OCI-LY1 (cell line): Measurements from ENCODE around the gene TMEM38A.

ENCODE experiments used
- EZH2 ChIP-seq: fragments of 200-600 bp; sonication (generic), shearing (Covaris generic); IDR thresholded peaks from 2 replicates; pipeline ENCODE4 v1.8.0; 2017; ENCODE audit warnings: borderline replicate concordance, mixed run types, mild to moderate bottlenecking, antibody characterized with exemption, low read length, moderate library complexity, mixed read lengths
- TF ChIP-seq, protein P1 (sequence below): fragments of 200-600 bp; sonication (generic), shearing (Covaris generic); IDR thresholded peaks from 2 replicates; pipeline ENCODE4 v1.5.1; 2017; ENCODE audit warnings: mild to moderate bottlenecking, antibody characterized with exemption, low read length, moderate library complexity, mixed read lengths

DNA sequence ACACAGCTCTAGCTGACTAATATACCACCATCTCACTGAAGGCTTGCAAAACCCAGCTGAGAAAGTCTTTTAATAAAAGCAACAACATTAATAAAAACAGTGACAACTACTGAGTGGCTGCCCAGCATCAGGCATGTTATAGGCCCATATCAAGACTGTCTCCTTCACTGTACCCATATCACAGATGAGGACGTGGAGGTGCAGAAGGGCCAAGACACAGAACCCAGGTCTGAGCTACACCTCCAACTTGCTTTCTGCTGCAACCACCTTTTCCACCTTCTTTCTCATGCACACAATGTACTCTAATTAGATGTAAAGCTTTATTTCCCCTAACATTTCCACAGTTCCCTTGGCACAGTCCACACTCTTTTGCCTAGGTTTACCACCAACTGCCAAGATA is 22.3 kb upstream of the TMEM38A start:
- TF ChIP-seq, protein P1, sequence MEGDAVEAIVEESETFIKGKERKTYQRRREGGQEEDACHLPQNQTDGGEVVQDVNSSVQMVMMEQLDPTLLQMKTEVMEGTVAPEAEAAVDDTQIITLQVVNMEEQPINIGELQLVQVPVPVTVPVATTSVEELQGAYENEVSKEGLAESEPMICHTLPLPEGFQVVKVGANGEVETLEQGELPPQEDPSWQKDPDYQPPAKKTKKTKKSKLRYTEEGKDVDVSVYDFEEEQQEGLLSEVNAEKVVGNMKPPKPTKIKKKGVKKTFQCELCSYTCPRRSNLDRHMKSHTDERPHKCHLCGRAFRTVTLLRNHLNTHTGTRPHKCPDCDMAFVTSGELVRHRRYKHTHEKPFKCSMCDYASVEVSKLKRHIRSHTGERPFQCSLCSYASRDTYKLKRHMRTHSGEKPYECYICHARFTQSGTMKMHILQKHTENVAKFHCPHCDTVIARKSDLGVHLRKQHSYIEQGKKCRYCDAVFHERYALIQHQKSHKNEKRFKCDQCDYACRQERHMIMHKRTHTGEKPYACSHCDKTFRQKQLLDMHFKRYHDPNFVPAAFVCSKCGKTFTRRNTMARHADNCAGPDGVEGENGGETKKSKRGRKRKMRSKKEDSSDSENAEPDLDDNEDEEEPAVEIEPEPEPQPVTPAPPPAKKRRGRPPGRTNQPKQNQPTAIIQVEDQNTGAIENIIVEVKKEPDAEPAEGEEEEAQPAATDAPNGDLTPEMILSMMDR, result no peak
- no peak for TF ChIP-seq EZH2
